Activated CD4-positive, alpha-beta T cell treated with anti-CD3 and anti-CD28 coated beads for 24 hours (primary cell): ENCODE measurements around the gene TIMM23.
"Not testable (repeated sequence)": the region's sequence is repeated elsewhere in the genome, so short reads cannot be mapped to it uniquely, and the experiment has no call there.

Experiments used
- DNase-seq, 2 donors: peaks; one replicate each; pipeline ENCODE4 v3.0.0-alpha.2; 2020; ENCODE audit warnings: low read depth in 2 of 2

Gene TIMM23

GRCh38 chr10:45972106-45972812 is at the start of gene TIMM23:
Gene TIMM23 (plus strand): TSS chr10:45972489. CDS start chr10:45972625, 136 bp downstream.
- DNase-seq: peak; percentile 68 to 75

- not testable (repeated sequence) for DNase-seq
Measured at GRCh38 chr10:45926790-45927189, 45.5 kb upstream of the TIMM23 start.

GRCh38 chr10:45931305-45931704 is 41.0 kb upstream of the TIMM23 start:
- not testable (repeated sequence) for DNase-seq

- not testable (repeated sequence) for DNase-seq
Measured at GRCh38 chr10:45934788-45935187, 37.5 kb upstream of the TIMM23 start.

- not testable (repeated sequence) for DNase-seq
Measured at GRCh38 chr10:45939176-45939697, 33.1 kb upstream of the TIMM23 start.

GRCh38 chr10:45941196-45941595 is 31.1 kb upstream of the TIMM23 start:
- not testable (repeated sequence) for DNase-seq

- DNase-seq: not testable (repeated sequence)
Measured at GRCh38 chr10:45945476-45945875, 26.8 kb upstream of the TIMM23 start.

GRCh38 chr10:45947363-45947762 is 24.9 kb upstream of the TIMM23 start:
- DNase-seq: not testable (repeated sequence)

GRCh38 chr10:45948801-45949200 is 23.5 kb upstream of the TIMM23 start:
- not testable (repeated sequence) for DNase-seq

GRCh38 chr10:45954367-45954766 is 17.9 kb upstream of the TIMM23 start:
- not testable (repeated sequence) for DNase-seq

GRCh38 chr10:45956634-45957033 is 15.7 kb upstream of the TIMM23 start:
- DNase-seq: not testable (repeated sequence)

GRCh38 chr10:45957928-45958327 is 14.4 kb upstream of the TIMM23 start:
- DNase-seq: not testable (repeated sequence)

- DNase-seq: not testable (repeated sequence)
Measured at GRCh38 chr10:45962686-45963452, 9.4 kb upstream of the TIMM23 start.

- DNase-seq: not testable (repeated sequence)
Measured at GRCh38 chr10:45971019-45971418, 1.3 kb upstream of the TIMM23 start.

GRCh38 chr10:45971742-45972105 is 565 bp upstream of the TIMM23 start:
- not testable (repeated sequence) for DNase-seq

GRCh38 chr10:45972813-45973169 is 502 bp downstream of the TIMM23 start:
- DNase-seq: not testable (repeated sequence)

GRCh38 chr10:45974041-45974440 is 1.8 kb downstream of the TIMM23 start:
- not testable (repeated sequence) for DNase-seq

GRCh38 chr10:45978554-45978953 is 6.3 kb downstream of the TIMM23 start:
- DNase-seq: not testable (repeated sequence)

GRCh38 chr10:45981367-45981766 is 9.1 kb downstream of the TIMM23 start:
- not testable (repeated sequence) for DNase-seq

- DNase-seq: not testable (repeated sequence)
Measured at GRCh38 chr10:45983538-45984186, 11.4 kb downstream of the TIMM23 start.

GRCh38 chr10:45984473-45984872 is 12.2 kb downstream of the TIMM23 start:
- not testable (repeated sequence) for DNase-seq

- not testable (repeated sequence) for DNase-seq
Measured at GRCh38 chr10:45985590-45985989, 13.3 kb downstream of the TIMM23 start.
